ENCODE measurements around the gene NUP205.

GRCh38 chr7:135560631-135561030, 2.9 kb downstream of the NUP205 start:
- TF ChIP-seq ZNF747 (CRISPR knock-in tag; IDR thresholded peaks at IDR 0.05; ENCODE audit: borderline replicate concordance), result no peak
- no peak for TF ChIP-seq KLF16 (CRISPR knock-in tag; IDR thresholded peaks at IDR 0.05)
- no peak for TF ChIP-seq AKAP8 (CRISPR knock-in tag; IDR thresholded peaks at IDR 0.05)
- no peak for TF ChIP-seq CBX2 (IDR thresholded peaks at IDR 0.05; ENCODE audit: low read depth, low read length)
- TF ChIP-seq CBX2 (CRISPR knock-in tag; IDR thresholded peaks at IDR 0.05; ENCODE audit: low read depth), result no peak
- TF ChIP-seq PCBP2 (optimal IDR thresholded peaks at IDR 0.05; ENCODE audit: low read depth, low read length, poor library complexity, severe bottlenecking), result no peak
- no peak for TF ChIP-seq JARID2 (CRISPR knock-in tag; IDR thresholded peaks at IDR 0.05; ENCODE audit: insufficient replicate concordance)
- no peak for TF ChIP-seq CCAR2 (optimal IDR thresholded peaks at IDR 0.05; ENCODE audit: low read depth, low read length)
- no peak for TF ChIP-seq CBFB (CRISPR knock-in tag; IDR thresholded peaks at IDR 0.05)
- no peak for TF ChIP-seq CTCF (CRISPR knock-in tag; IDR thresholded peaks at IDR 0.05)
- no peak for TF ChIP-seq ZBTB43 (CRISPR knock-in tag; conservative IDR thresholded peaks at IDR 0.05)
- TF ChIP-seq NFIC (IDR thresholded peaks at IDR 0.05; ENCODE audit: low read length), result no peak
- TF ChIP-seq SIN3B (IDR thresholded peaks at IDR 0.05; ENCODE audit: low read length), result no peak
- no peak for TF ChIP-seq ADNP (CRISPR knock-in tag; IDR thresholded peaks at IDR 0.05)
- TF ChIP-seq TP53 (CRISPR knock-in tag; conservative IDR thresholded peaks at IDR 0.05), result no peak

Measured in HepG2 (cell line).